K562 (cell line): ENCODE data around the gene KLK2.

ENCODE experiments used
- HDGF ChIP-seq: fragments of 450-650 bp; IDR thresholded peaks from 2 replicates; pipeline ENCODE4 v1.6.1; 2016
- SMARCE1 ChIP-seq: fragments of 450-650 bp; IDR thresholded peaks from 2 replicates; pipeline ENCODE4 v1.7.1; 2016; ENCODE audit warnings: mild to moderate bottlenecking
- YBX1 ChIP-seq: fragments of 450-650 bp; IDR thresholded peaks from 2 replicates; pipeline ENCODE4 v1.7.1; 2016; ENCODE audit warnings: mild to moderate bottlenecking
- TF ChIP-seq, protein P1 (sequence below), 3 experiments: IDR thresholded peaks in 2 of 3; conservative IDR thresholded peaks in 1 of 3; 2 replicates each; pipeline ENCODE4 v1.5.1; 2011 to 2012; ENCODE audit warnings: low read length in 3 of 3, mild to moderate bottlenecking in 3 of 3, control low read depth in 2 of 3, improper control_type of control experiment in 1 of 3, inconsistent platforms in 1 of 3, low read depth in 1 of 3, mixed read lengths in 1 of 3, moderate library complexity in 1 of 3; ENCODE audit not compliant: insufficient read depth in 2 of 3

DNA sequence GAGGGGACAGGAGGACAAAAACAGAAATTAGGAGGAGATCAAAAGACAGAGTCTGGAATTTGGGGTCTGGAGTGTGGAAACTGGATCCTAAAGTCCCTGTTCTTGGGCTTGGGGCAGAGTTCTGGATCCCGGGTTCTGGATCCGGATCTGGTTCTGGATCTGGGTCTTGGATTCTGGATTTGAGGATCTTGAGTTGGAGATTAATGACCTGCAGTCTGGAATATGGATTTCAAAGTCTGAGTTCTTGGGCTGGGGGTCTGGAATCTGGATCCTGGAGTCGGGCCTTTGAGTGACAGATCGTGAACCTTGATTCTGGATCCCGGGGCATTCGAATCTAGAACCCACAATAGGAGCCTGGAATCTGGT is 39.5 kb upstream of the KLK2 start:
- TF ChIP-seq, protein P1, sequence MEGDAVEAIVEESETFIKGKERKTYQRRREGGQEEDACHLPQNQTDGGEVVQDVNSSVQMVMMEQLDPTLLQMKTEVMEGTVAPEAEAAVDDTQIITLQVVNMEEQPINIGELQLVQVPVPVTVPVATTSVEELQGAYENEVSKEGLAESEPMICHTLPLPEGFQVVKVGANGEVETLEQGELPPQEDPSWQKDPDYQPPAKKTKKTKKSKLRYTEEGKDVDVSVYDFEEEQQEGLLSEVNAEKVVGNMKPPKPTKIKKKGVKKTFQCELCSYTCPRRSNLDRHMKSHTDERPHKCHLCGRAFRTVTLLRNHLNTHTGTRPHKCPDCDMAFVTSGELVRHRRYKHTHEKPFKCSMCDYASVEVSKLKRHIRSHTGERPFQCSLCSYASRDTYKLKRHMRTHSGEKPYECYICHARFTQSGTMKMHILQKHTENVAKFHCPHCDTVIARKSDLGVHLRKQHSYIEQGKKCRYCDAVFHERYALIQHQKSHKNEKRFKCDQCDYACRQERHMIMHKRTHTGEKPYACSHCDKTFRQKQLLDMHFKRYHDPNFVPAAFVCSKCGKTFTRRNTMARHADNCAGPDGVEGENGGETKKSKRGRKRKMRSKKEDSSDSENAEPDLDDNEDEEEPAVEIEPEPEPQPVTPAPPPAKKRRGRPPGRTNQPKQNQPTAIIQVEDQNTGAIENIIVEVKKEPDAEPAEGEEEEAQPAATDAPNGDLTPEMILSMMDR (IDR thresholded peaks at IDR 0.05 in 2 of 3, conservative IDR thresholded peaks at IDR 0.05 in 1 of 3; ENCODE audit: insufficient read depth in 2 of 3, low read depth in 1 of 3, low read length in 3 of 3): no peak
- TF ChIP-seq HDGF (no peak), SMARCE1 (no peak), YBX1 (no peak)
